ENCODE measurements around the gene EPN1. TPM values are rescaled to one million over a fixed set of nuclear protein-coding genes. Genes with fewer than 3 reads are reported as not detected.
A peak's percentile ranks its signal among the peaks of the same experiment; 100 is the strongest.

The EPN1 gene
- total and polyA plus RNA-seq, 2 donors (not counting 1 experiment from before 2014, with no cell fraction given) = 47.1 to 48.6 TPM

DNA sequence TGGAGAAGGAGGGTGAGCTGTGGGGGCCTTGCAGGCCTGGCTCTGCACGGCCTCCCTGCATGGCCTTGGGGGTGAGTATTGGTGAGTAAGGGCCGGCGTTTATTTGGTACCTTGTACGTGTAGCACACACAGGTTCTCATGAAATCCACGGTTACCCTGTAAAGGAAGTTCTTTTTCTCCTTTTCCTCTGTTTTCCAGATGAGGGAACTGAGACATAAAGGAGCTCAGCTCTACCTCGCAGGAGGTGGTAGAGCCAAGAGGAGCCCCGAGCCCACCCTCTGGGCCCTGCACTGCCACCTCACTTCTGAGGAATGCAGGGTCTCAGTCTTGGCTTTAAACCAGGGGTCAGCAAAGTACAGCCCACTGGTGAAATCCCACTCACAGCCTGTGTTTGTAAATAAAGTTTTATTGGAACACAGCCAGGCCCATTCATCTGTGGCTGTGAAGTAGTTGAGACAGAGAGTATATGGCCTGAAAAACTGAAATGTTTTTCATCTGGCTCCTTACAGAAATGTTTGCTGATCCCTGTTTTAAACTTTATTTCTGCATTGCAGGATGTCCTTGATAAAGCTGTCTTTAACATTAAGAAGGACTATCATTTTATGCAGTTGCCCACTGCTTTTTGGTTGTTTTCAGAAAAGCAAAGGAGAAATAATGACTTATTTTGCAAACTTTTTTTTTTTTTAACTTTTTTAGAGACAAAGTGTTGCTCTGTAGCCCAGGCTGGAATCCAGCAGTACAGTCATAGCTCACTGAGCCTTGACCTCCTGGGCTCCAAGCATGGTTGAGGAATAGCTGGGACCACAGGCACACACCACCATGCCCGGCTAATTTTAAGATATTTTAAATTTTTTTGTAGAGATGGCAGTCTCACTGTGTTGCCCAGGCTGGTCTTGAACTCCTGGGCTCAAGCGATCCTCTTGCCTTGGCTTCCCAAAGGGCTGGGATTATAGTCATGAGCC lies 6.4 kb downstream of the EPN1 start:
- DNase-seq (ENCODE audit: low read depth in 2 of 2) = peak; percentile 26 to 44
- Histone ChIP-seq H3K9me3 (ENCODE audit: control insufficient read depth, insufficient read depth, low read depth, low read length) (no peaks in the 10 kb centered on the region), H3K4me1 (ENCODE audit: control insufficient read depth, extremely low read depth, insufficient read depth, low read length) (peaks cover 17% of the 10 kb centered on the region), H4K20me1 (ENCODE audit: control insufficient read depth, extremely low read depth, insufficient read depth, low read length) (peaks cover 2% of the 10 kb centered on the region), H3K27ac (ENCODE audit: insufficient read depth, low read length) (no peak overlapping the region), H2AFZ (ENCODE audit: low read length) (no peak overlapping the region), H3K4me3 (replicated peaks in 1 of 4; ENCODE audit: control extremely low read depth in 1 of 4, insufficient read depth in 1 of 4, low read depth in 3 of 4, low read length in 4 of 4) (no peak overlapping the region), H3K79me2 (ENCODE audit: control insufficient read depth, insufficient read depth, low read length) (peaks cover 85% of the 10 kb centered on the region), H3K4me2 (ENCODE audit: extremely low read depth, insufficient read depth, low read length) (peak overlapping the region; percentile 1), H3K27me3 (ENCODE audit: control insufficient read depth, insufficient read depth, low read length) (no peaks in the 10 kb centered on the region), H3K36me3 (ENCODE audit: control insufficient read depth, insufficient read depth, low read length) (peaks cover 35% of the 10 kb centered on the region), H3K9ac (ENCODE audit: insufficient read depth, low read length) (no peak overlapping the region)
- TF ChIP-seq, protein P1, sequence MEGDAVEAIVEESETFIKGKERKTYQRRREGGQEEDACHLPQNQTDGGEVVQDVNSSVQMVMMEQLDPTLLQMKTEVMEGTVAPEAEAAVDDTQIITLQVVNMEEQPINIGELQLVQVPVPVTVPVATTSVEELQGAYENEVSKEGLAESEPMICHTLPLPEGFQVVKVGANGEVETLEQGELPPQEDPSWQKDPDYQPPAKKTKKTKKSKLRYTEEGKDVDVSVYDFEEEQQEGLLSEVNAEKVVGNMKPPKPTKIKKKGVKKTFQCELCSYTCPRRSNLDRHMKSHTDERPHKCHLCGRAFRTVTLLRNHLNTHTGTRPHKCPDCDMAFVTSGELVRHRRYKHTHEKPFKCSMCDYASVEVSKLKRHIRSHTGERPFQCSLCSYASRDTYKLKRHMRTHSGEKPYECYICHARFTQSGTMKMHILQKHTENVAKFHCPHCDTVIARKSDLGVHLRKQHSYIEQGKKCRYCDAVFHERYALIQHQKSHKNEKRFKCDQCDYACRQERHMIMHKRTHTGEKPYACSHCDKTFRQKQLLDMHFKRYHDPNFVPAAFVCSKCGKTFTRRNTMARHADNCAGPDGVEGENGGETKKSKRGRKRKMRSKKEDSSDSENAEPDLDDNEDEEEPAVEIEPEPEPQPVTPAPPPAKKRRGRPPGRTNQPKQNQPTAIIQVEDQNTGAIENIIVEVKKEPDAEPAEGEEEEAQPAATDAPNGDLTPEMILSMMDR (conservative IDR thresholded peaks at IDR 0.05 in 1 of 2, IDR thresholded peaks at IDR 0.05 in 1 of 2; ENCODE audit: low read depth in 1 of 2, low read length in 2 of 2) = no peak
- no peak for TF ChIP-seq EZH2 (IDR thresholded peaks at IDR 0.05; ENCODE audit: low read length, missing control alignments)

DNA sequence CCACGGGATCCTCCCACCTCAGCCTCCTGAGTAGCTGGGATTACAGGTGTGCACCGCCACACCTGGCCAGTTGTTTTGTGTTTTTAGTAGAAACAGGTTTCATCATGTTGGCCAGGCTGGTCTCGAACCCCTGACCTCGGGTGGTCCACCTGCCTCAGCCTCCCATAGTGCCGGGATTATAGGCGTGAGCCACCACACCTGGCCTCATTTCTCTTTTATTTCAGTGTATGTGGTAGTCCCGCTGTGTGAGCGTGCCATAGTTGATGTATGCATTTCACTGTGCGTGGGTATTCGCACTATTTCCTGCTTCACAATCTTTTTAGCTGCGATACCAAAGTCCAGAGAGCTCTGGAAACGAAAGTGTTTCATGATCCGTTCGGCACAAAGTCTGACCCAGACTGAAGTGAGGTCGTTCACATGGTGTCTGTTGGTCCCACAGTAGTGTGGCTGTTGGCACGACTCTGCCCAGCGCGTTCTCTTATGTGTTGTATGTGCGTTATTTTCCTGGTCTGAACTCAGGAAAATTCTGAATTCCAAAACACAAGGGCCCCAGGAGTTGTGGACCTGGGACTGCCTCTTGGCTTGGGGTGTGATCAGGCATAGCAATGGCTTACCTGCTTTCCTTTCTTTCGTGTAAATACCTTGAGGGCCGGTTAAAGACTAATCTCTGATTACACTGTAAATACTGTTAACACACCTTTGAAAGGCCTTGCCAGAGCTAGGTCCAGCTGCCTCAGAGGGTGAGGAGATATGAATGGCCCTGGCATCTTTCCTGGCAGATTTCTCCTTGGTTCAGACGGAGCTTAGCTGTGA lies 8.6 kb downstream of the EPN1 start:
- no peak for DNase-seq (ENCODE audit: low read depth in 2 of 2)
- Histone ChIP-seq H2AFZ (ENCODE audit: low read length) (no peak overlapping the region), H3K27me3 (ENCODE audit: control insufficient read depth, insufficient read depth, low read length) (no peaks in the 10 kb centered on the region), H3K27ac (ENCODE audit: insufficient read depth, low read length) (no peak overlapping the region), H3K9ac (ENCODE audit: insufficient read depth, low read length) (no peak overlapping the region), H3K79me2 (ENCODE audit: control insufficient read depth, insufficient read depth, low read length) (peaks cover 69% of the 10 kb centered on the region), H3K9me3 (ENCODE audit: control insufficient read depth, insufficient read depth, low read depth, low read length) (no peaks in the 10 kb centered on the region), H4K20me1 (ENCODE audit: control insufficient read depth, extremely low read depth, insufficient read depth, low read length) (peaks cover 2% of the 10 kb centered on the region), H3K4me1 (ENCODE audit: control insufficient read depth, extremely low read depth, insufficient read depth, low read length) (peaks cover 11% of the 10 kb centered on the region), H3K4me2 (ENCODE audit: extremely low read depth, insufficient read depth, low read length) (no peak overlapping the region), H3K36me3 (ENCODE audit: control insufficient read depth, insufficient read depth, low read length) (peaks cover 31% of the 10 kb centered on the region), H3K4me3 (replicated peaks in 1 of 4; ENCODE audit: control extremely low read depth in 1 of 4, insufficient read depth in 1 of 4, low read depth in 3 of 4, low read length in 4 of 4) (no peak overlapping the region)
- TF ChIP-seq EZH2 (IDR thresholded peaks at IDR 0.05; ENCODE audit: low read length, missing control alignments) = no peak
- TF ChIP-seq, protein P1 (conservative IDR thresholded peaks at IDR 0.05 in 1 of 2, IDR thresholded peaks at IDR 0.05 in 1 of 2; ENCODE audit: low read depth in 1 of 2, low read length in 2 of 2) = no peak

Data from fibroblast of lung (primary cell).